GM19438 (cell line): ENCODE results near the gene BMP7.

Experiments used
- ATAC-seq: cut with Tn5 transposase; IDR thresholded peaks from one replicate; pipeline ENCODE4 v1.9.1; 2021; ENCODE audit warnings: low read depth; ENCODE audit not compliant: unreplicated experiment

The BMP7 gene

GRCh38 chr20:57177636-57178280, 88.7 kb downstream of the BMP7 start:
- ATAC-seq: no peak

DNA sequence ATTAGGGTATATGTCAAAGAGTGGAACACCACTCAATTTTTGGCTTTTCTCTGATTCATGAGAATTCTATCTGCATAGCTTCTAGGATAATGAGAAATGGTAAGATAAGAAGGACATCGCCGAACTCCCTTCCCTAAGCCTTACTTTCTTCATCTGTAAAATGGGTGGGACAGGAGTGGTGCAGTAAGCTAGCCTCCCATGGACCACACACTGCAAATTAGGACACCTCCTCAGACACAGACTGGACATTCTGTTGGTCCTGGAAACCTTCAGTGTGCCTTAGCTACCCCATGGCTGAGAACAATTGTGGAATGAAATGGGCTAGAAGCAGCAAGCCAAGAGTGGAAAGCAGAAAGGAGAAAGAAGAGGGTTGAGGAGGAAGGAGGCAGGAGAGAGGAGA, 89.6 kb downstream of the BMP7 start:
- no peak for ATAC-seq

DNA sequence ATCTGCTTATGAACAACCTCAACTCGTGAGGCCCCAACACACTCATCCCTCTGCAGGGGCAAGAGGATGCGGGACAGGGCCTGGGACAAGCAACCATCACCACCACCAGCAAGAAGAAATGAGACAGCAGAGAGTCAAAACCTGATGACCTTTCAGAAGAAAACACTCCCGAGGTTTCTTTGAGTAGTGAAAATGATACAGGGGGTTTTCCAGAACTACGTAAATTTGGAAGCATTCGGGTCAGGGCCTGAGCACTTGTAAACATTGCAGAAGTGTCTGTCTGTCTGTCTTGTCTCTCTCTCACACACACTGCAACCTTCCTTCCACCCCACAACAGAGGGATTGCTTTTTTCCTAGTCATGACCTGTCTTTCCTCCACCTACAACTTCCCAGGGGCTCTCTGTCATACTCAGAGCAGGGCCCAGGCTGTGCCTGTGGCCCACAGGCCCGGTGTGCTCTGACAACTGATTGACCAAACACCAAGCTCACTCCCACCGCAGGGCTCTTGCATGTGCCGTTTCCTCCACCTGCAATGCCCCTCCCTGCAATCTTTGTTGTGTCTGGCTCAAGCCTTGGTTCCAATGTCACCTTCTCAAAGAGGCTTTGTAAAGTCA, 90.9 kb downstream of the BMP7 start:
- ATAC-seq: no peak

GRCh38 chr20:57174737-57175136, 91.7 kb downstream of the BMP7 start:
- ATAC-seq: no peak

DNA sequence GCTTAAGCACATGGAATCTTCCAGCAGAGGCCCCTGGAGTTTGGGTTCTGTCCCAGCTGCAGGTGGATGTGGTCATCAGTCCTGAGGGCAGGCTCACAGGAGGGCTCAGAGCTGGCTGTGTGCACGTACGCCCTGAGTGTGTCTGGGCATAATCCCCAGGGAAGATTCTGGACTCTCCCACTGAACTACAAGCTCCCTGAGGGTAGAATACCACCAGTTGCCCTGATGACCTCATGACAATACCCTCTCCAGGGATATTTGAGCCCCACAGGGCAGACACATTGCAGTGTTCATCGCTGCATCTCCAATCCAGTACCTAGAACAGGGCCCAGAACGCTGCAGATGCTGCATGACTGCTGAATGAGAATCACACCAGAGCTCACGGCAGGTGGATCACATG, 92.5 kb downstream of the BMP7 start:
- no peak for ATAC-seq

- no peak for ATAC-seq
These were observed 93.4 kb downstream of the BMP7 start for GRCh38 chr20:57173041-57173440.

GRCh38 chr20:57170343-57170742, 96.1 kb downstream of the BMP7 start:
- no peak for ATAC-seq

- ATAC-seq: no peak
These were observed 97.3 kb downstream of the BMP7 start for GRCh38 chr20:57169162-57169561.

DNA sequence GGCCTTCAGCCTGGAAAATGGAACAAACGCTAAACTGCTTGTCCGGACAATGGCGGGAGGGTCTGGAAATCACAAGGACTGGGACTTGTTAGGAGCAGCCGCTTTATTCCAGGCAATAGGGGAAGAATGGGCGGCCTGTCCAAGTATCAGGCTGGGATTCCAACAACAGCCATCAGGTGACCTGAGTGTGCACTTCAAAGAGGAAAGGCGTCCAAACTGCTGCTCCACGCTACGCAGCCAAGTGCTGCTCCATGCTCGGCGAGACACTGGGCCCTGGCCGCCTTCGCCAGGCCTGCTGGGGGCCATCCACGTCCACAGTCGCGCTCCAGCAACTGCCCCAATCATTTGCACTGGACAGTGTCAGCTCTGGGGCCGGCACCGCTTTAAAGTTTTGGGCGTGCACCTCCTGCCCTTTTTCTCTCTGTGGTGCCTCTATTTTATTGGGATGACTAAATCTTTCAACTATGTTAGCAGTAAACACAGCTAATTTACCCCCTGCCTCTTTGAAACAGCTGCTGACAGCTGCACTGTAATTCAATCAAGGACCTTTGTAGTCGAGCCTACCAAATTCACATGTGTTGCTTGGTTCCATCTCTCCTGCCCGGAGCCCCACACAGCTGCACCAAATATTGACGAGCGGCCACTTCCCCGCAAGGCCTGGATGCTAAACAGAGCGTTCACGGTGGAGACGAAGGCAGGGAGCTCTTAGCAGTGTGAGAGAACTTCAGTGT, 98.3 kb downstream of the BMP7 start:
- ATAC-seq: no peak

DNA sequence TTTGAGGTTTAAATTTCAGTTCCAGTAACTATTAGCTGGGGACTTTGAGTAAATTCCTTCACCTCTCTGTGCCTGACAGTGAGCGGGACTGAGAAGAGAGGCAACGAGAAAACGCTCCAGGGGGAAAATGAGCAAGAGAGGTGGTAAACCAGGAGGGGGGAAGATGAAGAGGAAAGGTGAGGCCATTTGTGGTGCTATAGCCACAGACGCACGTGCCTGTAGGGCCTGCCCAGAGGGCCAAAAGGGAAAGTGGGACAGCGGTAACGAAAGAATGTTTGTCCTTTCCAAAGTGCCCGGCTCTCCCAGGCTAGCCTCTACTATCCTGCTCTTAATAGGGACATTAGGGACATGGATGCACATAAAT, 99.2 kb downstream of the BMP7 start:
- ATAC-seq: no peak

- no peak for ATAC-seq
These were observed 99.7 kb downstream of the BMP7 start for GRCh38 chr20:57166568-57167291.

DNA sequence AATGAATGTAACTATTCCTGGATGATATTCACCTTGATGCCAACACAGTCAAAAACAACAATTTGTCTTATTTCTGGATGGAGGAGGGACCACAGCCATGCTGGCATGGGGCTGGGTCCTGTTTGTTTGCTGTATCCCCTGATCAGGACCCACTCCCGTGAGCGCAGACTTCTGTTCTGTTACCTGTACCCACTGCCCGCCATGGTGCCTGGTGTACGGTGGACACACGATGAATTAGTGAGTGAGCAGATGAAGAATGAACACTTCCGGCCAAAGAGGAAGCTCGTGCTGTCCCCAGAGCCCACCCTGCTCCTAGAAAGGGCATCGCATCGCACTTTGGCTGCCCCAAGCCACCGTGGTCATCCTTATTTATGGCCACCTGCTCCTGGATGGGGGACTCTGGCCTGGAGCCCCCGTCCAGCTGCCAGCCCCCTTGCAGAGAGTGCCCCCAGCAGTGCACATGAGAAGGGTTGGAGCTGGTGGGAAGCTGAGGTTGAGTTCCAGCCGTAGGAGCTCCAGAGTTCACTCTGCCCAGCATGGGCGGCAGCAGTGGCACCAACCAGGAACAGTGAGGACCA, 100.9 kb downstream of the BMP7 start:
- ATAC-seq: no peak

DNA sequence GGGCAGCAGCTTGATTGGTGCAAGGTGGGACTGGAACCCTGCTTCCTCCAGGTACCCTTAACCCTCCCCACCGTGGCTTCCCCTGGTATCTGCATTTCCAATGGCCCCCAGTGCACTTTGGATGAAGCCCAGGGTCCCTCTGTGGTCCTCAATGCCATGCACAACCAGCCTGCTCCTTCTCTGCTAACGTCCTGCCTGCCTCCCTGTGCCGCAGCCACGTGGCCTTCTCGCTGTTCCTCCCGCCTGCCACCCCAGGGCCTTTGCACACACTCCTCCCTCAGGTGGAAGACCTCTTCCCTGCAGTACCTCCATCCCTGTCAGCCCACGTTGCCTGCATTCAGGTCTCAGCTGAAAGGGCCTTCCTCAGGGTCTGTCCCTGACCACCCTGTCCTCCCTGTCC, 101.6 kb downstream of the BMP7 start:
- ATAC-seq: no peak

DNA sequence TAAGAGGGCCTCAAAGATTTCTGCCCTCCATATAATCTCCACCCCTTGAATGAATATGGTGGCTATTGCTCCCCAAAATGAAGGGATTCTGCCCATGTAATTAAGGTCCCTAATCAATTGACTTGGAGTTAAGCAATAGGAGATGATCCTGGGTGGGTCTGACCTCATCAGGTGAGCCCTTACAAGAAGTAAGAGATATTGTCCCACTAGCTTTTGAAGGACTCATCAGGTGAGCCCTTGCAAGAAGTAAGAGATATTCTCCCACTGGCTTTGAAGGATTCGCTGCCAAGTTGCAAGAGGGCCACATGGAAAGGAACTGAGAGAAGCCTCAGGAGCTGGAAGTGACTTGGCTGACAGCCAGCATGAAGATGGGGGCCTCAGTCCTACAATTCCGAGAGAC, 103.4 kb downstream of the BMP7 start:
- no peak for ATAC-seq

- no peak for ATAC-seq
These were observed 104.1 kb downstream of the BMP7 start for GRCh38 chr20:57162362-57162652.

GRCh38 chr20:57161478-57162361, 104.7 kb downstream of the BMP7 start:
- ATAC-seq: no peak

- no peak for ATAC-seq
These were observed 105.5 kb downstream of the BMP7 start for GRCh38 chr20:57160985-57161384.

DNA sequence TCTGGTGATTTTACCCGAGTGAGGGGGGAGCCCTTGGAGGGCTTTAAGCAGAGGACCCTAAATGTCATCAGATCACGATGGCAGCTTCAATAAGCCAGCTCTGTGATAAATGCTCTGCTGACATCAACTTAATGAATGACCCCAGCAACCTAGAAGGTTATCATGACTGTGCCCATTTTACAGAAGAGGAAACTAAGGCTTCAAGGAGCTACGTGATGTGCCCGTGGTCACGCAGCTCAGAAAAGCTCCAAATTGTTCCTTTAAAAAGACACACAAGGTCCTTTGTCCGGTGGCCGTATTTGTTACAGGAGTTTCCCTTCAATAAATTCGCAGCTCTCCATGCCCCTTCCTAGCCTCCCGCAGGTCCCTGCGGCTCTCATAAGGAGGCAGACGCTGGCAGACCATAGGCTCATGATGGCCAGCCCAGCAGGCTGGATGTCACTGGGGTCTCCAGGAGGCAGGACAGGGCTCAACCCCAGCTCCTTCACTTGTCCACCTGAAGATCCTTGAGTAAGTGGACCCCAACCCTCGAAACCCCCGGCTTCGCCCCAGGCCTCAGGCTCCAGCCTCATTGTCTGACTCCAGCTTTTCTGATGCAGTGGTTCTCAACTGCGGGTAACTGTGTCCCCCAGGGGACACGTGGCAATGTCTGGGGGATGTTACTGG, 106.4 kb downstream of the BMP7 start:
- ATAC-seq: no peak

DNA sequence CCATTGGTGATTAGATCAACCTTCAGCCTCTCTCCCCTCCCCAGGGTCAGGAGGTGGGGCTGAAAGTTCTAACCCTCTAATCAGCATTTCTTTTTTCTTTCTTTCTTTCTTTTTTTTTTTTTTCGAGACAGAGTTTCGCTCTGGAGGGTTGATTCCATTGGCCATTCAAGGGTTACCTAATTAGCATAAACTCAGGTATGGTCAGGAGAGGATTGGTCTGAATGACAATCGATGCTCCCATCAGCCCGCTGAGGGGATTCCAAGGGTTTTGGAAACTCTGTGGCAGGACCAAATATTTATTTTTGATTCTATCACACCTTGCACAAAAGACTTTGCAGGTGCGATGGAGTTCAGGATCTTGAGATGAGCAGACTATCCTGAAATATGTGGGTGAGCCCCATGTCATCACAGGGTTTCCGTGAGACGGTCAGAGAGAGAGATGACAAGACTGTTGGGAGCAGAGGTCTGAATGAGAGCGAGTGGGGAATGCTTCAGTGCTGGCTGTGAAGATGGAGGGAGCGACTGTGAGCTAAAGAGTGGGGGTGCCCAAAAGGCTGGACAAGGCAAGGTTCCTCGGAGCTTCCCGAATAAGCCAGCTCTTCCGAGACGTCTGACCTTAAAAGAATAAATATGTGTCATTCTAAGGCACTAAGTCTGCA, 107.1 kb downstream of the BMP7 start:
- ATAC-seq: no peak
